ENCODE measurements around the gene NDUFS2. TPM values are rescaled to one million over a fixed set of nuclear protein-coding genes. Genes with fewer than 3 reads are reported as not detected.
A peak's percentile ranks its signal among the peaks of the same experiment; 100 is the strongest.

Gene NDUFS2
- total and polyA plus RNA-seq, 2 of the 8 experiments (the other 6 are each of a cell fraction or from before 2014, with no cell fraction given): 95.1 to 113 TPM

- TF ChIP-seq MAX (IDR thresholded peaks at IDR 0.05) (peak; percentile 85), BCL11A (IDR thresholded peaks at IDR 0.05; ENCODE audit: low read depth in 2 of 2, low read length in 2 of 2) (no peak), YY1 (IDR thresholded peaks at IDR 0.05; ENCODE audit: low read depth, low read length) (peak; percentile 99), KDM1A (IDR thresholded peaks at IDR 0.05; ENCODE audit: borderline replicate concordance, low read length) (no peak), SUZ12 (IDR thresholded peaks at IDR 0.05; ENCODE audit: low read length) (no peak), TEAD4 (IDR thresholded peaks at IDR 0.05; ENCODE audit: low read depth, low read length) (no peak), JUN (IDR thresholded peaks at IDR 0.05; ENCODE audit: low read depth, low read length) (no peak), SIX5 (IDR thresholded peaks at IDR 0.05; ENCODE audit: low read depth, low read length) (no peak; the same call in 1 of the 2 replicates), ATF3 (IDR thresholded peaks at IDR 0.05; ENCODE audit: insufficient read depth, low read depth, low read length) (no peak), RAD21 (IDR thresholded peaks at IDR 0.05 in 1 of 2, conservative IDR thresholded peaks at IDR 0.05 in 1 of 2; ENCODE audit: low read depth in 2 of 2, low read length in 2 of 2) (no peak), ASH2L (IDR thresholded peaks at IDR 0.05; ENCODE audit: low read length) (peak; percentile 95), CTCF (IDR thresholded peaks at IDR 0.05; ENCODE audit: control extremely low read depth in 1 of 3, insufficient read depth in 1 of 3, low read depth in 1 of 3, low read length in 3 of 3) (no peak), EGR1 (IDR thresholded peaks at IDR 0.05; ENCODE audit: borderline replicate concordance, low read depth, low read length) (no peak), HDAC2 (IDR thresholded peaks at IDR 0.05; ENCODE audit: borderline replicate concordance in 1 of 2, low read depth in 2 of 2, low read length in 2 of 2) (0 out of 4 replicates have a peak, but pooled peaks of 1 of the 2 experiments have one; percentile 71)
Measured at GRCh38 chr1:161153682-161154337, 48.4 kb upstream of the NDUFS2 start, which contains the start of gene UFC1 (continued).

Measured in H1 (cell line).